Kidney (tissue), 2 donors: Measurements from ENCODE around the gene IL36G. TPM values are rescaled to one million over a fixed set of nuclear protein-coding genes. Genes with fewer than 3 reads are reported as not detected.

Experiments used
- polyA plus RNA-seq: library from polyadenylated mRNA; stranded (reverse); fragments of 350-450 nt; fragmentation: Illumina TruSeq; extraction: RNeasy Lipid Tissue Mini Kit (QIAGEN cat#74804); gene quantifications from one replicate; pipeline ENCODE4 v1.2.3, GENCODE V29; 2014; ENCODE audit warnings: low read depth, low replicate concordance; ENCODE audit not compliant: insufficient read depth
- total RNA-seq: library from RNA; stranded (reverse); fragmentation: NEBNext Ultra II Directional; extraction: Animal tissue kit (Norgen Biotek cat#: 25700); gene quantifications from one replicate; pipeline ENCODE4 v1.2.1, GENCODE V29; 2021
- donor health status: DM: yes; HTN: yes; CAD: no.

Gene IL36G
- total and polyA plus RNA-seq, 2 donors from 2014 or later, result 1.7 TPM; not detected in 1

Other genes with a start within 250 kb of the IL36G start
- gene CKAP2L, start 213.4 kb upstream of the IL36G start, total RNA-seq, result 0.88 TPM
- not detected for gene CKAP2L, start 213.4 kb upstream of the IL36G start, polyA plus RNA-seq
- gene IL1A, start 193.5 kb upstream of the IL36G start, total RNA-seq, result 0.13 TPM
- not detected for gene IL1A, start 193.5 kb upstream of the IL36G start, polyA plus RNA-seq
- 2.9 TPM for gene IL1B, start 141.2 kb upstream of the IL36G start, total RNA-seq
- gene IL1B, start 141.2 kb upstream of the IL36G start, polyA plus RNA-seq, result 0.56 TPM
- gene IL37, start 66.8 kb upstream of the IL36G start, total RNA-seq, result not detected
- gene IL37, start 66.8 kb upstream of the IL36G start, polyA plus RNA-seq, result not detected
- not detected for gene IL36A, start 27.5 kb downstream of the IL36G start, total RNA-seq
- not detected for gene IL36A, start 27.5 kb downstream of the IL36G start, polyA plus RNA-seq
- not detected for gene IL36B, start 74.9 kb downstream of the IL36G start, total RNA-seq
- not detected for gene IL36B, start 74.9 kb downstream of the IL36G start, polyA plus RNA-seq
- gene IL36RN, start 81.2 kb downstream of the IL36G start, total RNA-seq, result not detected
- not detected for gene IL36RN, start 81.2 kb downstream of the IL36G start, polyA plus RNA-seq
- gene IL1F10, start 90.0 kb downstream of the IL36G start, total RNA-seq, result not detected
- not detected for gene IL1F10, start 90.0 kb downstream of the IL36G start, polyA plus RNA-seq
- 2.1 TPM for gene IL1RN, start 149.6 kb downstream of the IL36G start, total RNA-seq
- gene IL1RN, start 149.6 kb downstream of the IL36G start, polyA plus RNA-seq, result 1.3 TPM
- 42.0 TPM for gene PSD4, start 196.0 kb downstream of the IL36G start, total RNA-seq
- gene PSD4, start 196.0 kb downstream of the IL36G start, polyA plus RNA-seq, result 16.2 TPM